CD4-positive, alpha-beta T cell treated with Interferon gamma for 1 hour (primary cell): ENCODE measurements around the gene SAFB.

ENCODE experiments used
- DNase-seq: peaks from one replicate; pipeline ENCODE4 v3.0.0-alpha.2; 2020

Gene SAFB

DNA sequence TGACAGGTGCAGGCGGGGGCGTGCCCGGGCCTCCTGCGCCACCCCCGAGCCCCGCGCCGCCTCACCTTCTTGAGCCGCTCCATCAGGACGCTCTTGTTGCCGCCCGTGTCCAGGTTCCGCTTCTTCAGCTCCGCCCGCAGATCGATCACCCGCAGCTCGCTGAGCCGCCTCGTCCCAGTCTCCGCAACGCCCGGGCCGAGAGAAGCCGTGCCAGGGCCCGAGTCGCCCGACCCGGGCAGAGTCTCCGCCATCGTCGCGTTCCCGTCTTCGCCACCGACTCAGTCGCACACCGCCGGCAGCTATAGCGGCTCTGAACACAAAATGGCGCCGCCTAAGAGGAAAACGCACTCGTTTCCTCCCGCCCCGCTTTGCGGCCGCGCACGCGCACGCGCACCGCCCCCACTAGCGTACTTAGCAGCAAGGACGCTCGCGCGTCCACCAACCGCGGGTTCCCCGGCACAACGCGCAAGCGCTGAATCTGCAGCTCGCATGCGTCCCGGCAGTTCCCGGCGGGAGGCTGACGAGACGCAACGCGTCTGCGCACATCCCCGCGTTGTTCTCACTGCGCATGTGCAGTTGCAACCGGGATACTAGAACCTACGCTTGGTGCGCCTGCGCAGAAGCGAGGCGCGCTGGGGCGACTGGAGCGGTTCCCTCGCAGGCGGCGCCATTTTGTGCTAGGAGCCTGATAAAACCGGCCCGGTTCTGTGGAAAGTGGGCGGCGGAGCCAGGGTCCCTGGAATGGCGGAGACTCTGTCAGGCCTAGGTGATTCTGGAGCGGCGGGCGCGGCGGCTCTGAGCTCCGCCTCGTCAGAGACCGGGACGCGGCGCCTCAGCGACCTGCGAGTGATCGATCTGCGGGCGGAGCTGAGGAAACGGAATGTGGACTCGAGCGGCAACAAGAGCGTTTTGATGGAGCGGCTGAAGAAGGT lies at the start of gene SAFB, which contains the start of gene SAFB2:
TSS of gene SAFB (plus strand) at position 619 of the 932 bp plus-strand sequence. CDS start at position 742, 123 bp downstream.
TSS of gene SAFB2 (minus strand) at position 312 of the 932 bp plus-strand sequence. CDS start at position 251, 61 bp downstream.
- peak; percentile 100 for DNase-seq

DNA sequence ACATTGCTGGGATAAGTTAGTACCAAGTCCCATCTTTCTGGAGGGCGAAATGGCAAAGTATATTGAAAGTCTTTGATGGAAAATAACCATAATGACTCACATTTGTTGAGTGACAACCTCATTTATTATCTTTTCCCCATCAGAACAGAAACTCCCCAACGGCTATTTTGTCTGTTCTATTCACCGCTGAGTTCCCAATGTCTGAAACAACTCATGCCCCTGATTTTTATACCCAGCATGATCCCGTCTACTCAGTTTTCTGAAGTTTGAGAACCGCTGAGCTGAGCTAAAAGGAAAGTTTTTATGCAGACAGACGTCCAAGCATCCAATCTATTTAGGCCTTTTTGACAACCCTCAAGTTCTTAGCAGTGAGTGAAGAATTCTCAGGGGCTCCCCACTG lies 47.3 kb upstream of the SAFB start:
- DNase-seq = no peak

DNA sequence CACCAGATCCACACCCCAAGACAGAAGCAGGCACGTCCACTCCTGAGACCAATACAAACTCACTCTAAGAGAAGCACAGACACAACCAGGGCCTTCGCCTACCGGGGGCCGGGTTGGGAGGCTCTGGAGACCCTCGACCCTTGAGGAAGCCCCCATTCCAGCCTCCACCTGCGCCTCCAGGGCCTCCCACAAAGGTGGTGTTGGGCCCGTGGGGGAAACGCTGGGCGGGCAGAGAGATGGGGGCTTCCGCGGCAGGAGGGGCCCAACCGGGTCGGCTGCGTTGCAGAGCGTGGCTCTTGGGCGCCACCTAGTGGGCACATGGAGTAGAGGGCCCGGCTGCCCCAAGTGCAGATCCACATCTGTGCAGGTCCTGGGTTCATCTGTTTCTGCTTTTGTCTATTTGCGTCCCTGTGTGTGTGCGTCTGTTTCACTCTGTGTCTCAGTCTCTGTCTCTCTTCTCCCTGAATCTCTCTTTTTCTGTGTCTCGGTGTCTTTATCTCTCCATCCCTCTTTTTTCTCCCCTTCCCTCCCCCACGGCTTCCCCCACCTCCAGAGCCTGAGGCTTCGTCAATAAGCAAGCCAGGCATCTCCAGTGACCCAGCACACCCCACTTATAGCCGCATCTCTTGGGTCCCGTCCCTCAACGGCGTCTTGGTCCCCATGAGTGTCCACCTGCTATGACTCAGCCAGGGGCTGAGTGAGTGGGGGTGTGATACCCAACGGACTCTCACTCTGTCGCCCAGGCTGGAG lies 44.6 kb upstream of the SAFB start:
- peak; percentile 43 for DNase-seq

DNA sequence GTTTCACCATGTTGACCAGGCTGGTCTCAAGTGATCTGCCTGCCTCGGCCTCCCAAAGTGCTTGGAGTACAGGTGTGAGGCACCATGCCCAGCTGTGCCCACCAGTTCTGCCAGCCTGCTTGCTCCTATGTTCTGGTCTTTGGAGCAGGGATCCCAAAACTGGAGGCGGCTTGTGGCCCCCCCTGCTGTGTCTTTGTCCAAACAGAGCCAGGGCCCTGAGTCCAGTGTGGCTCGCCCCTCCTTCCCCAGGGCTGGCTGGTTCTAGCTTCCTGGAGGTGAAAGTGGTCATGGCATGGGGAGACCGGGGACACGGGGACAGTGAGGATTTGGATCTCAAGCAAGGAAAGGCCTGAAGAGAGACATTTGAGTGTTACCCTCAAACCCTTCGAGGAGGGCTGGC lies 43.6 kb upstream of the SAFB start:
- DNase-seq = no peak

DNA sequence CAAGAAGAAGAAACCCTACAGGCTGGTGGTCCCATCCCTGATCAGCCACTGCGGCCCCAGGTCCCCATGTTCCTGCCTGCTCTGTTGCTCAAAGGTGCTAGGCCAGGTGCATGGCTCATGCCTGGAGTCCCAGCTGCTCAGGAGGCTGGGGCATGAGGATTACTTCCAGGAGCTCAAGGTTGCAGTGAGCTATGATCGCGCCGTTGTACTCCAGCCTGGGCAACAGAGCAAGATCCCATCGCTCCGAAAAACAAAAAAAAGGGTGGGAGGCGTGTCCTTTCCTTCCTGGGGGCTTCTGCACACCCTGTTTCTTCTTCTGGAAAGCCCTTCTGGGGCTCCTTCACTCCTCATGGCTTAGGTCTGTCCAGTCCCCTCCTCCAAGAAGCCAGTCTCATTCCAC lies 43.2 kb upstream of the SAFB start:
- no peak for DNase-seq

DNA sequence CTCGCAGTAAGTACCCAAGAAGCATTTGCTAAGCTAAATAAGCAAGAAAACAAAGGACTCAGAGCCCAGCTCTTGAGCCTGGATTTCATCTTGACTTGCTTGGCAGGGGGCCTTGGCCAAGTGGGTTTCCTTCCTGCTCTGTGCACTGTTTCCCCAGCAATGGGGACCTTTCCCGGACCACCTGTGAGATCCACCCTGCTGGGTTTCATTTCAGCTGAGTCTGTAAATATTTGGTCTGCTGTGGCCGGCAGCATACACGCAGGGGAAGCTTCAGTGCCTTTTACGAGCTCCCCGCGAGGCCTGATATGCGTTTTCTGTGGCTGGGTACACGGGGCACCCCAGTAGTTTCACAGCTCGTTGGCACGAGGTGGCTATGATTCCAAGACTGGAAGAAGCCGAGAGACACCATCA lies 42.7 kb upstream of the SAFB start:
- no peak for DNase-seq

DNA sequence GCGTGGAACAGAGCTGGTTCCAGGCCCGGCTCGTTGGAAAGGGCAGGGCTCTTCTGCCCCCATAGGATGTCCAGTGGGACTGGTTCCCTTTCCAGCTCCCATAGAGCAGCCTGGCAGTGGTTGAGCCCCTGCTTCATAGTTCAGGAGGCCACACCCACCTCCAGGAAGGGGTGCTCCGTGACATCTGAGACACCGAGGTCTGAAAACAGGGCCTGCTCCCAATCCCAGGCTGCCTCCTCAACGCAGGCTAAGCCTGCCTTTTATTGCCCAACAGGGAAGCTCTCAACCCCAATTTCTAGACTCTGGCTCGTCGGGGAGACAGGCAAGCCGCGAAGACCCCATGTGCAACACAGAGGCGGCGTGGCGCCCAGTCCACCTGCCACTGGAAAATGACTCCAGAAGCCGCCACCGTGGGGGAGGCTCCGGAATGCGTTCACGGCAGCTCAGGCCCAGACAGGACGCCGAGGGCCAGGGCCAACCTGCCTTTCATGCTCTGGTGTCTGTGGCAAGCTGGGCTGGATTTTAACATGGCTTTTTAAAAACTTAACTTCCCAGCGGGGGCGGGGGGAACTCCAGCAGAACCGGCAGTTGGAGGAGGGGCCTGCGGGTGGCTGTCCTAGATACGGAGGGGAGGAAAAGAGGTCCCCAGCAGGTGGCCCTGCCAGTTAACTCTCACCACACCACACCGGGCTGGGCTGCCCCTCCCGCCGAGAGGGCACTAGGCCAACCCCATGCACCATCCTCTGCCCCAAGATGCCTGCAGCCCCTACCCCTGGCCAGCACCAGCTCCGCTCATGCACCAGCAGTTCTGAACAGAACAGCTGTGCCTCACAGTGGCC lies 37.2 kb upstream of the SAFB start:
- DNase-seq = peak; percentile 9

DNA sequence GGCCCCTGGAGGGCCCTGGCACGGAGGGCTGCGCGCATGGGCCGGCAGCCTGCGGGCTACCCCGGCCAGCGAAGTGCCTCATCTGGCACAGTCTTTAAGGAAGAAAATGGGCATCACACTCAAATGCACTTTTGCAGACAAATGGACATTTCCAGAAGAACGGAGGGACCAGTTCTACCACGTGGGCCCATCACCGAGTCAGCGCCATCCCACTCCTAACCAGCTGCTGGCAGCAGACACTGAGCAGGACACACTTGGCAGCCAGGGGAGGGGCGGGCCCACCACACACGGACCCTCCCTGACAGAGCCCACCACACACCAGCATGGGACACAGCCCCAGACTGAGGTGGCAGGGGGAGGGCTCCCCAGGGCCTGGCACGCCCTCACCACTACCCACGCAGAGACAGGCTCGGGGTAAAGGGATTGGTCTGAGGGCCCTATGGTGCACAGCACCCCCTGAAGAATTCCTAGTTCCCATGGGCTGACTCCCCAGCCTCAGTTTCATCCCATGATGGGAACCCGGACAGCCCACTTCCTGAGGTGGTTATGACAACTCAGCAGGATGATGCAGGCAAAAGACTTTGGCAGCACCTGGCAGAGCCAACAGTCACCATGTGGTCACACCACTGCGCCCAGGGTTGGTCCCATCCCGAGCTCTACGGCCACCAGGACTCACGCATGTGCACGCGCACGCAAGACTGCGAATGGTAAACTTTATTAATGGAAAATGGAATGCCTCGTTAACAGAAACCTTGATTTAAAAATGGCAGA lies 36.4 kb upstream of the SAFB start:
- DNase-seq = no peak

DNA sequence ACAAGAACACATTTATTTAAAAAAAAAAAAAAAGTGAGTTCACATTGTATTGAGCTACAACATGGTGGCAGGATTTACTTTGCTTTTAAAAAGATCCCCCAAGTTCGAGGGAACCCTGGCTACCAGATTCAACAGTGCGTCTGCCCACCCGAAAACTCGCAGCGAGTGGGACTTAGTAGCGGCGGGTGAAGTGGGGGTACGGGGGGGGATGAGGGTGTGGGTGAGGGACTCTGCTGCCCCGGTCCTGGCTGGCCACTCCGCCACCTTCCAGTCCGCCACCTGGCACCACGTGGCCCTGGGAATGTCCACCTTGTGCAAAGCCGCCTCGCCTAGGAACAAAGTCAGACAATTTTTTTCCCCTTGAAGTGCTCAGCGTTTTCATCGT lies 35.8 kb upstream of the SAFB start:
- DNase-seq = no peak

DNA sequence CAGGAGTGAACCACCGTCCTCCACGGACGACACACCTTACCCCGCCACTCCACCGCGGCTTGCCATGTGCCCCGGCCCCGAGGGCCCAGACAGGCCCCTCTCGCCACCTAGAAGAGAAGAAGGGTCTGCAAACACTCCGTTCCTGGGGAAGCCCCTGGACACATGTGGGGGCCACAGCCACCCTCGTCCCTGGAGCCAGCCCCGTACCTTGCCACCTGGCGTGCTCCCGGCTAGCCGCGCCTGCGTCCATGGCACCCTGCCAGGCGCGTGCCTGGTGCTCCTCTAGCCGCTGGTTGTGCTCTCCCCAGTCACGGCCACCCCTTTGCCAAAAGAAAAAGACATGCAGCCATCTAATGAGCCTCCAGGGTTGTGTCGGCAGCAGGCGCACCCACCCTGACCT lies 35.2 kb upstream of the SAFB start:
- no peak for DNase-seq

DNA sequence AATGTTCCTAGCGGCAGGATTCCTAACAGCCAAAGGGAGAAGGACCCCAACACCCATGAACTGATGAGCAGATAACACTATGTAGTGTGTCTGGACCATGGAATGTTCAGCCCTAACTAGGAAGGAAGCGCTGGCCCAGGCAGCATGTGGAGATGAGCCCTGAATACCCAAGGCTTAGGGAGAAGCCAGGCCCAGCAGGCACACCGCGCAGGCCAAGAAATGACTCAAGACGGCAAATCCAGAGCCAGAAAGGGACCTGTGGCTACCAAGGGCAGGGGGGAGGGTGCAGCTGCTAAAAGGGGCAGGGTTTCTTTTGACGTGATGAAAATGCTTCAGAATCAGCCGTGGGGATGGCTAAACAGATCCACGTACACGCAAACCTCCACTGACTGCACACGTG lies 34.4 kb upstream of the SAFB start:
- DNase-seq = no peak

DNA sequence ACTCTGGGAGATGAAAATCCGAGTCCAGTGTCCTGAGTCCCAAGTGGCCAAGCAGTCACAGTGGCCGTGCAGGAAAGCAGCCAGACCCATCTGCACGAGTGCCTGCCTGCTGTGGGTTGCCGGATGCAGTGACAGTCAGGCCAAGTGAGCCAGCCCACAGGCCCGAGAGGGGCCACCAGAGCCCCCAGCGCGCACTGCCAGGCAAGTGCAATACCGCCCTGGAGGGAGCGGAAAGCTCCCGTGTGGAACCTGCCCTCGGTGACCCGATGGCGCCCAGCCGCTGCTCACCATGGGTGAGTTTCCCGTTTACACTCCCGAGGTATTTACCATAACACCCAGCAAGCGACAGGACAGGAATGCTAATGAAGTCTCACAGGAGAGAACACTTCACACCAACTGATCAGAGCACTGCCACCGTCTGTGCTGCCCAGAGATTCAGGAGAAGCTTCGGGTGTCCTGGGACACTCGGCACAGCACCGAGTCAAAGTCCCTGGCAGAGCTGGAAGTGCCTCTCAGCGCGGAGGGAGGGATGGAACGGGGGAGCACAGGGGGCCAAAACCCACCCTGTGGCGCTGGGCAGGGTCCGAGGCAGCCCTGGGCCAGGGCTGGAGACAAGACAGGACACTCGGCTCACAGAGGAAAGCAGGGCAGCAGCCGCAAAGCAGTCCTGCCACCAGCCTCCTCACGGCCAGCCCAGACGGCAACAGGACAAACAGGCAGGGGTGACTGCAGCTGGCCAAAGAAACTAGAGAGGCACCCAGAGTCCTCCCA lies 33.8 kb upstream of the SAFB start:
- DNase-seq = no peak

DNA sequence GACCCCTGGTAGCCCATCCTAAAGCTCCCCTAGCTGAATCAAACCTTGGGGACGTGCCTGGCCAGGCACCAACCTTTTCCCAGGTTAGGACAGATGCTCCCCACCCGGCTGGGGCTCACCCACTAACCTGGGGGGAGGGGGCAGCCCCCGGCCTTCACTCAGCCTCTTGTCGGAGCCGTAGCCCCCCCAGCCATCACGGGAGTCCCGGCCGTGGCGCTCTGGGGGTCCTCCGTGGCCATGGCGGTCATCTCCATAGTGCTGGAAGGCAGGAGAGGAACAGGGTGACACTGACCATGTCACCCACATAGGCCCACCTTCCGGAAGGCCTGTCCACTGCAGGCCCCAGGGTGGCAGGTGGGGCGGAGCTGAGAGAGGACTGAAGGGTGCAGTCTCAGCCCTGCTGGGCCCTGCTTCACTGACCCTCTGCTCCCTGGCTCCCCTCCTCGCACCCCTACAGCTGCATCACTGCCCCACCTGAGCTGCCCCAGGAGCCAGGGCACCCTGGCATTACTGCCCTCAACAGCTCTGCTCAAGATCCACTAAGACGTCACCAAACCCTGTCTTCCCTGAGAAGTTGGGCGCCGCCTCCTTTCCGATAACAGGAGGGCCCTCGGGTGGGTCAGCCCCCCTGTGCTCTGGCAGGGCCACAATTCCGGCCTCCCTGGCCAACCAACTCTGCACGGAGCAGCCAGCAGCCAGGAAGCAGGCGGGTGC lies 32.6 kb upstream of the SAFB start:
- no peak for DNase-seq

DNA sequence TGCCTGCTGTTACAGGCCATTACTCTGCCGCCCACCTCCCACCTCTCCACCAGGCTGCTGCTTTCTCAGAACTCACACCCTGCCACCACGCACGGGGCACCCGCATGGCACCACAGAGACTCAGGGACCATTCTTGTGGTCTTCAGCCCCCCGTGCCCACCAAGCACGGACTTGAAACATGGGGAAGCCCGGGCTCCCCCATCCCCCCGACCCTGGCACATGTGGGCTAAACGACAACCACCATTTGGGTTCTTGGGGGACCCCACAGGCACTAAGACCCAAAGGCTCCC lies 32.1 kb upstream of the SAFB start:
- no peak for DNase-seq

DNA sequence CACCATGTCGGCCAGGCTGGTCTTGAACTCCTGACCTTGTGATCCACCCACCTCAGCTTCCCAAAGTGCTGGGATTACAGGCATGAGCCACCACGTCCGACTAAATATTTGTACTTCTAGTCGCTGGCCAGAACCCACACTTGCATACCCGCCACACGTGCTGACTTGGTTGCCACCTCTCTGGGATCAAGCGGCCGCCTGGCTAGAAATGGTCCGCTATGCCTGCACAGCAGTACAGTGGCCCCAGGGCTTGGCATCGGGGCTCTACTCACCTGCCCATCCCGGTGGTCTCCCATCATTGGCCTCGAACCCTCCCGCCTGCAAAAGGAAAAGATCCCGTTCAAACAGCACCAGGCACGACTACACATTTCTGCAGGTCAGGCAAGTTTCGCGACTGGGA lies 31.4 kb upstream of the SAFB start:
- DNase-seq = no peak

DNA sequence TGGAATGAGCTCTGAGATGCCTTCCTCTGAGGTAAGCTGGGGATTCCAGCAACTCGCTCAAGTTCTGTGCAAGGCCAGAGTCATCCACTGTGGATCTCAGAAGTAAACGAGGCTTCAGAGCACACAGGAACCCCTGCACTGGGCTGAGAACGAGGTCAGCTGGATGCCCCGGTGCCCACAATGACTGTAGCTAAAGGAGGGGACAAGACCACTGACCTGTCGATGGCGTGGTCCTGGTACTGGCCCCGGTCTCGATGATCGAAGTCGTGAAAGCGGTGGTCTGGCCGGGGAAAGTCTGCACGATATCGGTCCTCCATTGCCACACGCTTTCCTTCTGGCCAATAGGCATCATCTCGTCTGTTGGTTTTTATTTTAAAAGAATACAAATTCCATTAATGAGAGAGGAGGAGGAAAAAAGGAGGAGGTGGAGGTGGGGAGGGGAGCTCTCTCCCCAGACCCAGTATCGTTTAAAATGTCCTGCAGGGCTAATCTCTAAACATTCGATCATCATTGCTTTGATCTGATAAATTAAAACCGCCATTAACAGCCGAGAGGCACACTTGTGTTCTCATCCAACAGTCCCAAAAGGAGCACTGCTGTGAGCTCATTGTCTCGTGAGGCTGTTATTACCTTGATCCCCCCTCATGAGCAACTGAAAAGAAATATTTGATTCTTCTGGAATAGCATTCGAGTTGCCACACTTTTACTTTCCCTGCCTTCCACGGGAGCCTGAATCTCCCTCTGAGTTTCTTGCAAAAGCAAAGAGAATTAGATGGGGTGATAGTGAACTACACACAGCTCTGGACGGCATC lies 30.1 kb upstream of the SAFB start:
- no peak for DNase-seq

DNA sequence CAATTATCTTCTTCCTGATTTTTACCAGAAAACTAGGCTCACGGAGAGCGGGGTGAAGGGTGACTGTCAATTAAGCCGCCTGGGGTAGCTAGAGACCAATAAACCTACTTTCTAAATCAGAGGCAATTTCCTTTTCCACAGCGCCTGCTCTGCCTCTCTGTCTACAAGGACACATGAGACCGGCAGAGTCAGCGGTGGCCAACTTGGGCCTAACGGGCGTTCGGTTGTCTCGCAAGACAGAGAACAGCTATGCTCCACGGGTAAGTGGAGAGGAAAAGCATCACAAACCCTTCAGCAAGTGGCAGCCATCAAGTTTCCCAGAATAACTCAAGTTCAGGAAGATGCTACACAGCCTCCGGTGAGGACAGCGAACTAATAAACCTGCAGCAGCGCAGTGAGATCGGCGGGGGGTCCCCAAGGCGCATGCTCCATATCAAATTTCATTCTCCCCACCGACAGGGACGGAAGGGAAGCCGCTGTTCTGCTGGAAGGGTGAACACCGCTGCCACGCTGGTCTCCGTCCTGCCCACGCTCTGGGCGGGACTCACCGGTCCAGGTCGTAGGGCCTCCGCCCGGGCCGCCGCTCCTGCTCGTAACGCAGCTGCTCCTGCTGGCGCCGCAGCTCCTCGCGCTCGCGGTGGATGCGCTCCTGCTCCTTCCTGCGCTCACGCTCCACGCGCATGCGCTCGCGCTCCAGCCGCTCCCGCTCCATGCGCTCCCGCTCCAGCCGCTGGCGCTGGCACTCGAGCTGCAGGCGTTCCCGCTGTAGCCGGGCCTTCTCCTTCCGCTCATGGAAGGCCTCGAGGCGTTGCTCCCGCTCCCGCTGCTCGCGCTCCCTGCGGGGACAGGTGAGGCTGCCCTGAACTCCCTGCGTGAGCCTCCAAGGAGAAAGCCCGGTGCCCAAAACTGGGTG lies 29.3 kb upstream of the SAFB start:
- DNase-seq = no peak

DNA sequence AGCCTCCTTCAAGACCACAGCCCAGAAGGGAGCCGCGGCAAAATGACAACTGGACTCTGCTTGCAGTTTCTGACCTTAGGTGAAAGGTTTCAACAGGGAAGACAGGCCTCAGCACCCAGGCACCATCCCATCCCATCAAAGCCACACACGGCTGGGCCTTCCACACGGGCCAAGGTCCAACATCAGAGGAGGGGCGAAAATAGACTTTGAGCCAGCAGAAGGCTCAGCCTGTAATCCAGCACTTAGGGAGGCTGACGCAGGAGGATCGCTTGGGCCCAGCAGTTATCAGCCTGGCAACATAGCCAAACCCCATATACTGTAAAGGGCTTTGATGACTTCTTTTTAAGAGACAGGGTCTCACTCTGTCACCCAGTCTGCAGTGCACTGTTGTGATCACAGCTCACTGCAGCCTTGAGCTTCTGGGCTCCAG lies 28.3 kb upstream of the SAFB start:
- no peak for DNase-seq

DNA sequence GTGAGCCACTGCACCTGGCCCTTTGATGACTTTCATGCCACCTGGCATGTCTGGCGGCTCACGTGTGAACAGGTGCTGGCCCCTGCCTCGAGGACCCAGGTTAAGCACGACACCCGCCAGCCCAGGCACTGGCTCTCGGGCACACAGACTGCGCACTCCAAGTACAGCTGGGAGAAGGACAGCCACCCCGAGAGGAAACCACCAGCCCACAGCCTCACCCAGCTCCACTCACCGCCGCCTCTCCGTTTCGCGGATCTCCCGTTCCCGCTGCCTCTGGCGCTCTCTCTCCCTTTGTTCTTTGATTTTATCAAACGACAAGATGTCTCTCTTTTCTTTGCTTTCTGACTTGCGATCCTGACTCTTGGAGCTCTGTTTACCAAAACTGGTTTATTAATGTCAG lies 27.8 kb upstream of the SAFB start:
- DNase-seq = no peak
